ENCODE measurements around the gene MVB12B.
"Not testable (repeated sequence)": the region's sequence is repeated elsewhere in the genome, so short reads cannot be mapped to it uniquely, and the experiment has no call there.

Gene MVB12B

GRCh38 chr9:126457890-126458289 is 131.3 kb downstream of the MVB12B start:
- DNase-seq = no peak

- no peak for DNase-seq
Measured at GRCh38 chr9:126459126-126459525, 132.5 kb downstream of the MVB12B start.

- no peak for DNase-seq
Measured at GRCh38 chr9:126459546-126459945, 132.9 kb downstream of the MVB12B start.

DNA sequence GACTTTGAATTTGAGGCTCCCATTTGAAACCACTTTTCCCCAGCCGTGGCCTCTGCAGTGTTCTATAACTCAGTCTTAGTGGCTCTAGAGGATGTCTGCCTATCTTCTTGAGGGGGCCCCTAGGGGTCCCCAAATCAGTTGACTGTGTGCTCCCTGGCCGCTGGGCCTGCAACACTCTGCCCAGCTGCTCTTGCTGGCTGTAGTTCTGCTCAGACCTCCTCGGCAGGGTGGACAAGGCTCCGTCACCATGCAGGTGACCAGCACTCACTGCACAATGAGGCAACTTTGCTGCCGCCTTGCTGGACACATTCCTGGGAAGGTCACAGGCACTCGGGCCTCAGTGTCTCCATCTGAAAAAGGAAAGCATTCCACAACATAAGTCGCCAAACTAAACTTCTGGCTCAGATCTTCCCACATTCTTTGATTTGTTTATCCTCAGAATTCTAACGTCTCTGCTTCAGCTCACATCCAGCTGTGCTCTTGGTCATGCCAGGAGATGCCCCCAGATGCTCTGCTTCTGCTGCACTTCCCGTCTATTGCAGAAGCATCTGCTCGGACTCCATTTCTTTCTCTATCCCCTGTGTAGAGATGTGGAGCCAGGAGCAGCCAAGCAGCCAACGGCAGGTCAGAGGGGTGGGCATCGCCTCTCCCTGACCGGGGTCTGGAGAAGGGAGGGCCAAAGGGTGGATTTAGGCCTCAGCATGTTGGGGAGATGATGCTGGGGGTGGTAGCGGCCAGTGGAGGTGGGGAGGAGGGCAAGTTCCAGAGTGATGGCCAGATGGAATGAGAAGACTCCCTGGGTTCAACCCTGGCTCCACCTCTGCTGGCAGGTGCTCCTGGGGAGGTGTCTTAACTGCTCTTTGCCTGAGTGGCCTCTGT is 133.6 kb downstream of the MVB12B start:
- no peak for DNase-seq

DNA sequence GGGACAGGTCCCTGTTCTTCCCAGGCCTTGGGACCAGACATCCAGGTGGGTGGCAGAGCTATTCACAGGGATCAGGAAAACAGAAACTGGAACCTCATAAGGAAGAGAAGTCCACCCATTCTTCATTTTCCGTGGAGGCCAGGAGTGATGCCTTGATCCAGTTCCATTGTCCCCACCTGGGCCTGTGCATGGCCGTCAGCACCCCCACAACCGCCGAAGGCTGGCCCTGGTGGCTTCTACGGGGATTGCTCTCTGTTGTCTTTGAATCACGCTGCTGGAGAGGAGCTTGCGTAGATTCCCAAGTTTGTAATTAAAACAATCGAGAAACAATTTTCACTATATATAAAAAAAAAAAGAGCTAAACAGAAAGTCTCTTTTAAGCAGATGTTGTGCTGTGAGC is 134.4 kb downstream of the MVB12B start:
- DNase-seq = no peak

GRCh38 chr9:126461608-126462007 is 135.0 kb downstream of the MVB12B start:
- DNase-seq = no peak

DNA sequence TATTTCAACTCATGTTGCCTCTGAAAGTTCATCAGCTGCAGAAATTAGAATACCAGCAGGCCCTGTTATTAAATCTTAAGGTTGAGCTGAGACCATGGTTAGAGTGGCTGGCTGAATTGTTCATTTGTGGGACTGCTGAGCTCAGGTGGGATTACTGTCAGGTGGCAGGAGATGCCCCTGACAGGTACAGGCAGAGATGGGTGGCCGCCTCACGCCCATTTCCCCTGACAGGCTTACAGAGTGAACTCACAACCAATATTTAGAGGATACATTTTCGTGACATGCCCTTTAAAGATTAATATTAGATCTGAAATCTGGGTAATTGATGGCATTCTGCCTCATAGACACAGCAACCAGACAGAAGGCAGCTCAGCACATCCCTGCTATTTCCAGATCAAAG is 136.0 kb downstream of the MVB12B start:
- no peak for DNase-seq

- no peak for DNase-seq
Measured at GRCh38 chr9:126463426-126463825, 136.8 kb downstream of the MVB12B start.

DNA sequence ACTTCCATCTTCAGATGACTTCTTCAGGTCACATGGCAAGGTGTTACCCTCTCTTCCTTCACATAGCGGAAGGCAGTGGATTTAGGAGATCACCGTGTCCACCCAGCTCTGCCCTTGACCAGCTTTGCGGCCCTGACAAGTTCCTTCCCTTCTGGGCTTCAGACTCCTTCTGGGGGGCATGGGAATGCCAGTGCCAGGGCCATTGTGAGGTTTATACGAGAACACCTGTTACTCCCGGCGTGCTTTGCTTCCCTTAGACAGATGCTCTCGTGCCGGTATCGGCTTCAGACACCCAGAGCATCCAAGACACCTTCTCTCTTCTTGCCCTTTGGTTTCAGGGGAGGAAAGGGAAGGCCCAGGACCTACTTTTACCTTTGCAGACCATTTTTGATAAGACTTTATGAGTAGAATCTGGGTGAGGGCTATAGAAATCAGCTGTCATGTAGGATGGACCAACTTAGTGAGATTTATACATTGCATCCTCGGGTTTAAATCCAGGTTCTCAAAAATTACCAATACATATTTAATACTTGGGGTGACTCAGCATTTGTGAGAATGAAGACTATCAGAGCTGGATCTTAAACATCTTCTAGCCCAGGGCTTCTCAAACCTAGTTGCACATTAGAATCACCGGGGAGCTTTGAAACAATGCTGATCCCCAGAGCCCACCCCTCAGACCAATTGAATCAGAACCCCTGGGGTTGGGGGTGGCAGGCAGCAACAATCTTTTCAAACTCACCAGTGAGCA is 138.2 kb downstream of the MVB12B start:
- no peak for DNase-seq

GRCh38 chr9:126465977-126466376 is 139.3 kb downstream of the MVB12B start:
- DNase-seq = no peak

GRCh38 chr9:126468141-126468825 is 141.7 kb downstream of the MVB12B start:
- no peak for DNase-seq

- no peak for DNase-seq
Measured at GRCh38 chr9:126470241-126470993, 143.8 kb downstream of the MVB12B start.

DNA sequence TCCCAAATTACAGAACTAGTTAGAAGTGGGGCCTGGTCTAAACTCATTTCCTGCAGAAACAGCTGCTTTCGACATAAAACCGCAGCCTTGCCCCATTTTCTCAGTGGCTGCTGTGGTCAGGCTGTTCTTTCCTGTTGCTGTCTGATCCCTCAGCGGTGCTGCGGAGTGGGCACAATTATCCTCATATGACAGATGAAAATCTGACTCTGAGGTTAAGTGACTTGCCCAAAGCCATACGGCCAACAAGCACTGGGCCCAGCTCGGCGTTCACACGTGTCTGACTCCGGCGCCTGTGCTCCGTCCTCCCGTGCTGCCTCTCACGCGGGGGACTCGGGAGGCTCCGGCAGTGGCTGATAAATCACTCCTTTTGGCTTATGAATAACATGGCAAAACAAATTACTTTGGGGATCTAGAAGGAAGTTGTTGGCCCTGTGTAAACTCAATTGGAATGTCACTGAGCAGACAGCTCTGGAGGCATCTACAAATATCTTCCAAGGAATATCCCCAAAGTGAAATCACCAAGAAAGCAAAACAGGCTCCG is 144.5 kb downstream of the MVB12B start:
- no peak for DNase-seq

DNA sequence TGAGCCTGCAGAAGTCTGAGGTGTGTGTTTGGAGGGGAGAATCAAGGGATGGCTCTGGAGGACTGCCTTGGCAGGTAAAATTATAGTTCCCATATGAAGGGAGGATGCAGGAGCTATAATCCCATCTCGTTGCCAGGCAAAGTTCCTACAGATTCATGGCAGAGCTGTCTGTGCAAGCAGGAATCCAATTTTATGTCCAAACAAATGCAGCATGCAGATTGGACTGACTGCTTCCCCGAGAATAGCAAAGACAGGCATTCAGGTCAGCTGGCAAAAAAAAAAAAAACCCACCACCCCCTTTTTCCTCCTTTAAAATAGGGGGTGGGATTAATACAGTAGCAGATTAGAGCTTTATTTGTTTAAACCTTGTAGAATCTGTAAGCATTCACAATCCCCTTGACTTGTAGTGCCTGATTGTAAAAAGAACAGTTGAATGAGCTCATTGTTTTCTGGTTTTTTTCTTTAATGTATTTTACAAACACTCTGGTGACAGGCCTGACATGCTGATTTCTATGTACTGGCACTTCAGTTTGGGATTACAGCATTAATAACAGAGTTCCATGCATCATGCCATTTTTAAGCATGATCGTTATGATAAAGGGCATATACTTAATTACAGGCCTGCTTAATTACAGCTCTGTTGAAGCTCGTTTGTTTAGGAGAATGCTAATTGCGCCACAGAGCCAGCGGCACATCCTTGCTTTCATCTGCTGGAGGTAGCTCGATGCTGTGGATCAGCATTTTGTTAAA is 145.7 kb downstream of the MVB12B start:
- DNase-seq = no peak

DNA sequence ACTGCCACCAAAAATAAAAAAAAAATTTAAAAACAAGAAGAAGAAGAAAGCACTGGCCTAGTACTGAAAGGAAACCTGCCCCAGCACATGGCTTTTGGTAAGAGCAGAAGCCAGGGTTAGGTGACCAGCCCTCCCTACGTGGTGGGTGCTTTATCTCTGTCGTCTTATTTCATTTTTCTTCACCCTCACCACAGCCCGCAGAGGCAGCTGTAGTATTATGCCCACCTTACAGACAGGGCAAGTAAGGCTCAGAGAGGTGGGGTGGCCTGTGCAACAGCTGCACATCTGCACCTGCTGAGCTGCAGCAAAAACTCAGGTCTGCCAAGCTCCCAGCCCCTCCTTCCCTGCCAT is 146.3 kb downstream of the MVB12B start:
- DNase-seq = no peak

DNA sequence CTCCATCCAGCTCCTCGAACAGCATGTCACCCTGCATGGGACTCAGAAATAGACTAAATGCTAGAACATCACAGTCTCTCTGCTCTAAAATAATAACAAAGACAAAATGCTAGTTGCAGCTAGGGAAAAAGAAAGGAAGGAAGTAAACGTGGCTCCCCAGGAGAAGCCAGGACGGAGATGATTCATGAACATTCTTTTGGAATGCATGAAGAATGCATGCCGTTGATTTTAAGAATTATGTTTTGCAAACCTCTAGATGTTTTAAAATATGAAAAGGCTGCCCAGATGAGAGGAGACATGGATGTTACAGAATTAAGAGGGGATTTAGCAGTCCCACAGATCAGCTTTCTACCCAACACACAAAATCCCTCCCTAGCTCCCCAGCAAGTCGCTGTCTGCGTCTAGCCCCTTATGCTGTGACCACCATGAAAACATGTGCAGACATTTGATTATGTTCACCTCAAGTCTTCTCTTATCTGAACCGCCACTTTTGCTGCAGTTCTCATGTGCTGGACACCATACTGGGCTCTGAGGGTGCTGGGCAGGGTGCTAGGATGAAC is 147.7 kb downstream of the MVB12B start:
- peak; percentile 36 for DNase-seq

GRCh38 chr9:126474786-126475485 is 148.3 kb downstream of the MVB12B start:
- DNase-seq = peak; percentile 69

DNA sequence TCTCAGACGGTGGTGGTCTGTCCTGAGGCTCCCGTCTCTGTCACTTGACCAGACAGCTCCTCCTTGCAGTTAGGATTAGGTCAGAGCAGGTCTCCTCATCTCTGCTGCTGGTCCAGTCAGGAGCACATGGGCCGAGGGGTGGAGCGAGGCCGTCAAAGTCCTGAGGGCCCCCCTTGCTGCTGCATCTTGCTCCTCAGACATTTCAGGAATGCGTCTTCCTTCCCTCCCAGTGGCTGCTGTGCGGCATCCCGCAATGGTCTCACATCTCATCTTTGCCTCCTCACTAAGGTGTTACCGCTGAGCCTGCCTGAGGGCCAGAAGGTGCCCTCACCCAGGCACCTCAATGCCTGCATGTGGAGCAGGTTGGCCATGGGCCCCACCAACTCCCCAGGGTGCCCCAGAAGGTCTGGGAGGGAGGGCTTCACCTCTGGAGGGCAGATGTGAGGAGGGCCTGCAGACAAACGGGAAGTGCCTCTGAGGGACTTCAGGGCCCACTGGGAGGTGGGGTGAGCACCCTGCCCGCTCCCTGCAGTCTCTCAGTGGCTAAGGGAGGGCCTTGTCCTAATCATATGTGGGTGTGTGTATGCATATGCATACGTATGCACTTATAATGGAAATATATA is 149.4 kb downstream of the MVB12B start:
- no peak for DNase-seq

DNA sequence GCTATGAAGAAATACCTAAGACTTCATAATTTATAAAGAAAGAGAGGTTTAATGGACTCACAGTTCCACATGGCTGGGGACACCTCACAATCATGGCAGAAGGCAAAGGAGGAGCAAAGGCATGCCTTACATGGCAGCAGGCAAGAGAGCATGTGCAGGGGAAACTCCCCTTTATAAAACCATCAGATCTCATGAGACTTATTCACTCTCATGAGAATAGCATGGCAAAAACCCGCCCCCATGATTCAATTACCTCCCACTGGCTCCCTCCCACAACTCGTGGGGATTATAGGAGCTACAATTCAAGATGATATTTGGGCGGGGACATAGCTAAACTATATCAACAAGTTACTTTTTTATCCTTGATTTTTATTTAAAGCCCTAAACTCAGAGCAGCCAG is 150.8 kb downstream of the MVB12B start:
- DNase-seq = not testable (repeated sequence)

GRCh38 chr9:126478216-126478981 is 151.8 kb downstream of the MVB12B start:
- no peak for DNase-seq
